Pulmonary artery endothelial cell (primary cell): Measurements from ENCODE around the gene LCORL. TPM values are rescaled to one million over a fixed set of nuclear protein-coding genes. Genes with fewer than 3 reads are reported as not detected.
A peak's percentile ranks its signal among the peaks of the same experiment; 100 is the strongest.
"Not testable (repeated sequence)": the region's sequence is repeated elsewhere in the genome, so short reads cannot be mapped to it uniquely, and the experiment has no call there.

Experiments
- DNase-seq: peaks from one replicate; pipeline ENCODE4 v3.0.0-alpha.2; 2011; ENCODE audit warnings: low read depth, low spot score
- total RNA-seq: library from RNA; depleted of rRNA; stranded (reverse); fragments of >200 nt; gene quantifications from 2 replicates; pipeline ENCODE4 v1.2.3, GENCODE V29; 2014

Gene LCORL
- 9.3 and 15.6 TPM in 2 replicates for total RNA-seq

- peak; percentile 94 for DNase-seq
Observed at GRCh38 chr4:18021720-18022571, at the start of gene LCORL. TSS of gene LCORL (minus strand) at chr4:18021755. CDS start at chr4:18021751, 4 bp downstream.

GRCh38 chr4:18069810-18070209 is 48.3 kb upstream of the LCORL start:
- DNase-seq = no peak

GRCh38 chr4:18067031-18067430 is 45.5 kb upstream of the LCORL start:
- peak; percentile 2 for DNase-seq

- no peak for DNase-seq
Observed at GRCh38 chr4:18063079-18063478, 41.5 kb upstream of the LCORL start.

- no peak for DNase-seq
Observed at GRCh38 chr4:18057821-18058533, 36.4 kb upstream of the LCORL start.

GRCh38 chr4:18056030-18056429 is 34.5 kb upstream of the LCORL start:
- DNase-seq = no peak

- DNase-seq = no peak
Observed at GRCh38 chr4:18052158-18052557, 30.6 kb upstream of the LCORL start.

GRCh38 chr4:18051281-18051680 is 29.7 kb upstream of the LCORL start:
- DNase-seq = no peak

GRCh38 chr4:18050448-18050847 is 28.9 kb upstream of the LCORL start:
- DNase-seq = no peak

- no peak for DNase-seq
Observed at GRCh38 chr4:18049446-18049845, 27.9 kb upstream of the LCORL start.

- no peak for DNase-seq
Observed at GRCh38 chr4:18042754-18043153, 21.2 kb upstream of the LCORL start.

GRCh38 chr4:18042012-18042411 is 20.5 kb upstream of the LCORL start:
- DNase-seq = no peak

- DNase-seq = no peak
Observed at GRCh38 chr4:18041114-18041513, 19.6 kb upstream of the LCORL start.

GRCh38 chr4:18039113-18039512 is 17.6 kb upstream of the LCORL start:
- DNase-seq = no peak

GRCh38 chr4:18036369-18036768 is 14.8 kb upstream of the LCORL start:
- DNase-seq = not testable (repeated sequence)

GRCh38 chr4:18034099-18034498 is 12.5 kb upstream of the LCORL start:
- DNase-seq = no peak

- no peak for DNase-seq
Observed at GRCh38 chr4:18033111-18034085, 11.8 kb upstream of the LCORL start.

- DNase-seq = no peak
Observed at GRCh38 chr4:18025288-18025687, 3.7 kb upstream of the LCORL start.

- DNase-seq = no peak
Observed at GRCh38 chr4:18022572-18023050, 1.1 kb upstream of the LCORL start.

- no peak for DNase-seq
Observed at GRCh38 chr4:18021470-18021719, 160 bp downstream of the LCORL start.

GRCh38 chr4:18020671-18021469 is 685 bp downstream of the LCORL start:
- peak; percentile 43 for DNase-seq
